NCI-H774 (cell line): ENCODE measurements around the gene PICALM.
A peak's percentile ranks its signal among the peaks of the same experiment; 100 is the strongest.
"Not testable (repeated sequence)": the region's sequence is repeated elsewhere in the genome, so short reads cannot be mapped to it uniquely, and the experiment has no call there.

Experiments
- DNase-seq: peaks from one replicate; lab custom pipeline; 2025; lab: John Stamatoyannopoulos, UW

PICALM gene

GRCh38 chr11:85941380-85941973, 127.4 kb downstream of the PICALM start:
- DNase-seq = no peak

GRCh38 chr11:85939099-85940015, 129.5 kb downstream of the PICALM start:
- DNase-seq = no peak

GRCh38 chr11:85937835-85938234, 131.0 kb downstream of the PICALM start:
- no peak for DNase-seq

- DNase-seq = no peak
Measured at GRCh38 chr11:85935751-85936150, 133.1 kb downstream of the PICALM start.

- DNase-seq = no peak
Measured at GRCh38 chr11:85934596-85935169, 134.2 kb downstream of the PICALM start.

GRCh38 chr11:85930879-85931366, 138.0 kb downstream of the PICALM start:
- DNase-seq = peak; percentile 95

- DNase-seq = not testable (repeated sequence)
Measured at GRCh38 chr11:85926653-85927214, 142.2 kb downstream of the PICALM start.

- no peak for DNase-seq
Measured at GRCh38 chr11:85923455-85923854, 145.4 kb downstream of the PICALM start.

GRCh38 chr11:85922367-85922766, 146.5 kb downstream of the PICALM start:
- no peak for DNase-seq

GRCh38 chr11:85918910-85919794, 149.7 kb downstream of the PICALM start:
- no peak for DNase-seq

- no peak for DNase-seq
Measured at GRCh38 chr11:85914425-85914824, 154.5 kb downstream of the PICALM start.

GRCh38 chr11:85913513-85913912, 155.4 kb downstream of the PICALM start:
- no peak for DNase-seq

GRCh38 chr11:85912414-85912813, 156.5 kb downstream of the PICALM start:
- no peak for DNase-seq
